Spleen (tissue), 11 donors: ENCODE results near the gene RHEX. TPM values are rescaled to one million over a fixed set of nuclear protein-coding genes. Genes with fewer than 3 reads are reported as not detected.

Source experiments
- DNase-seq: peaks from one replicate; pipeline ENCODE4 v3.0.0-alpha.2; 2020
- H3K27ac ChIP-seq, 8 donors: fragments of 200-600 bp; sonication (generic) in 7 of 8; 1 replicate in 4 of 8; 2 replicates in 4 of 8; pipeline versions ENCODE4 v1.5.0 to v1.8.0; 2016 to 2021; ENCODE audit warnings: inconsistent platforms in 4 of 8, mild to moderate bottlenecking in 4 of 8, moderate library complexity in 1 of 8
- H3K27me3 ChIP-seq, 7 donors: fragments of 200-600 bp; sonication (generic) in 6 of 7; replicated peaks in 1 of 7; 1 replicate in 4 of 7; 2 replicates in 3 of 7; pipeline versions ENCODE4 v1.5.0 to v1.8.0; 2016 to 2021; ENCODE audit warnings: inconsistent platforms in 3 of 7, mild to moderate bottlenecking in 1 of 7
- H3K36me3 ChIP-seq, 6 donors: fragments of 200-600 bp; sonication (generic) in 5 of 6; 1 replicate in 4 of 6; 2 replicates in 2 of 6; pipeline versions ENCODE4 v1.5.0 to v1.8.0; 2016 to 2021; ENCODE audit warnings: inconsistent platforms in 2 of 6
- H3K4me1 ChIP-seq, 6 donors: fragments of 200-600 bp; sonication (generic) in 5 of 6; 1 replicate in 3 of 6; 2 replicates in 3 of 6; pipeline versions ENCODE4 v1.5.0 to v1.8.0; 2016 to 2021; ENCODE audit warnings: inconsistent platforms in 3 of 6
- H3K4me3 ChIP-seq, 8 donors: fragments of 200-600 bp; sonication (generic) in 7 of 8; 1 replicate in 4 of 8; 2 replicates in 4 of 8; pipeline versions ENCODE4 v1.5.0 to v1.8.0; 2016 to 2021; ENCODE audit warnings: inconsistent platforms in 4 of 8, mild to moderate bottlenecking in 4 of 8, moderate library complexity in 2 of 8
- H3K9me3 ChIP-seq, 8 donors: fragments of 200-600 bp; sonication (generic) in 7 of 8; 1 replicate in 4 of 8; 2 replicates in 4 of 8; pipeline versions ENCODE4 v1.5.0 to v1.8.0; 2016 to 2021; ENCODE audit warnings: inconsistent platforms in 4 of 8
- POLR2A ChIP-seq, 3 donors: fragments of 450-650 bp; IDR thresholded peaks; one replicate each; pipeline ENCODE4 v1.5.1; 2017; ENCODE audit warnings: antibody characterized with exemption in 3 of 3, mild to moderate bottlenecking in 1 of 3
- POLR2AphosphoS5 ChIP-seq, 3 donors: sonication (generic); formaldehyde crosslinking; IDR thresholded peaks; one replicate each; pipeline ENCODE4 v1.5.1; 2017; ENCODE audit warnings: antibody characterized with exemption in 3 of 3
- WGBS, 5 donors: extraction: QIAGEN DNeasy Blood & Tissue Kit in 3 of 5; methylation state at CpG; one replicate each; pipeline versions ENCODE4 v1.1.5 to v1.1.7; 2013 to 2018; 5-methylcytosine and 5-hydroxymethylcytosine counted together
- intact Hi-C: fragments of 100-400 bp; cut with DNase I; formaldehyde crosslinking; loops from one replicate; pipeline ENCODE4 v1.15.0; 2023; ENCODE audit warnings: low total_unique reads
- polyA plus RNA-seq, 3 donors: library from polyadenylated mRNA; stranded (reverse); fragments of 200-250 nt; gene quantifications; one replicate each; pipeline ENCODE4 v1.2.1, GENCODE V29; 2013
- total RNA-seq, 7 donors: library from RNA; depleted of rRNA in 3 of 7; stranded (reverse); fragments of >200 nt in 3 of 7; fragmentation: NEBNext Ultra II Directional in 4 of 7; extraction: Animal tissue kit (Norgen Biotek cat#: 25700) in 4 of 7; gene quantifications; one replicate each; pipeline versions ENCODE4 v1.1.0 to v1.2.1, GENCODE V29; 2016 to 2021
- TF ChIP-seq, protein P1 (sequence below), 11 experiments: fragments of 200-600 bp in 7 of 11; fragments of 450-650 bp in 4 of 11; sonication (generic) in 4 of 11; IDR thresholded peaks in 8 of 11; conservative IDR thresholded peaks in 3 of 11; 1 replicate in 7 of 11; 2 replicates in 4 of 11; pipeline versions ENCODE4 v1.4.0 to v1.8.0; 2016 to 2021; ENCODE audit warnings: antibody characterized with exemption in 11 of 11, inconsistent platforms in 4 of 11, mild to moderate bottlenecking in 1 of 11
- donor health status: healthy with polysubstance abuse.
- donor health status: DM: no; HTN: no; CAD: no; lungs with moderate emphysema.
- donor health status: DM: no; HTN: no; CAD: no.
- donor health status: Bipolar disorder and iron deficiency.
- donor health status: healthy.
- donor health status: DM: no; HTN: no; CAD: no.
- donor health status: DM: yes; HTN: yes; CAD: no.

The RHEX gene
- total and polyA plus RNA-seq, 10 donors: 0.91 to 6.2 (median 2.4) TPM

DNA sequence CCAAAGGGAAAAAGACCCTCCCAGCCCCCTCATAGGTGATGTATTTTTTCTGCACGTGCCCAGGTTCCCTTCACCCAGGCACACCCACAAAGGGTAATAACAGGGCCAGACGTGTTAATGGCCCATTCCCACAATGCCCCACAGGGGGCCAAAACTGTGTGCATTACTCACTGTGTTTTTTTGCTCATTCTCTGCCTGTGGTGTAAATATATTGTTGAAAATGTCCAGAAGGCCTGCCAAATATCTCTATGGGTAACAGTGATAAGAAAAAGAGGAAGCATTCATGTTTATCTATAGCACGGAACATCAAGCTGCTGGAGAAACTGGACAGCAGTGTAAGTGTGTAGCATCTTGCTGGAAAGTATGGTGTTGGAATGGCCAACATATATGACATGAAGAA is 21.9 kb downstream of the RHEX start:
- intact Hi-C loops: no loop called here
- H3K27ac ChIP-seq: no peak overlapping the region
- H3K27me3 ChIP-seq: no peaks in the 10 kb centered on the region
- no peak for DNase-seq
- 33 to 52% (median 46%) methylated on average over 3 of the region's 3 CpGs for WGBS, 5 donors
- H3K36me3 ChIP-seq: no peaks in the 10 kb centered on the region
- TF ChIP-seq POLR2A (IDR thresholded peaks at IDR 0.05) (no peak), POLR2AphosphoS5 (IDR thresholded peaks at IDR 0.05) (no peak)
- TF ChIP-seq, protein P1, sequence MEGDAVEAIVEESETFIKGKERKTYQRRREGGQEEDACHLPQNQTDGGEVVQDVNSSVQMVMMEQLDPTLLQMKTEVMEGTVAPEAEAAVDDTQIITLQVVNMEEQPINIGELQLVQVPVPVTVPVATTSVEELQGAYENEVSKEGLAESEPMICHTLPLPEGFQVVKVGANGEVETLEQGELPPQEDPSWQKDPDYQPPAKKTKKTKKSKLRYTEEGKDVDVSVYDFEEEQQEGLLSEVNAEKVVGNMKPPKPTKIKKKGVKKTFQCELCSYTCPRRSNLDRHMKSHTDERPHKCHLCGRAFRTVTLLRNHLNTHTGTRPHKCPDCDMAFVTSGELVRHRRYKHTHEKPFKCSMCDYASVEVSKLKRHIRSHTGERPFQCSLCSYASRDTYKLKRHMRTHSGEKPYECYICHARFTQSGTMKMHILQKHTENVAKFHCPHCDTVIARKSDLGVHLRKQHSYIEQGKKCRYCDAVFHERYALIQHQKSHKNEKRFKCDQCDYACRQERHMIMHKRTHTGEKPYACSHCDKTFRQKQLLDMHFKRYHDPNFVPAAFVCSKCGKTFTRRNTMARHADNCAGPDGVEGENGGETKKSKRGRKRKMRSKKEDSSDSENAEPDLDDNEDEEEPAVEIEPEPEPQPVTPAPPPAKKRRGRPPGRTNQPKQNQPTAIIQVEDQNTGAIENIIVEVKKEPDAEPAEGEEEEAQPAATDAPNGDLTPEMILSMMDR (IDR thresholded peaks at IDR 0.05 in 8 of 11, conservative IDR thresholded peaks at IDR 0.05 in 3 of 11): no peak
- H3K9me3 ChIP-seq: no peaks in the 10 kb centered on the region
- peaks cover 0 to 5% (median 0%) of the 10 kb centered on the region in 6 donors for H3K4me1 ChIP-seq
- H3K4me3 ChIP-seq: no peak overlapping the region

DNA sequence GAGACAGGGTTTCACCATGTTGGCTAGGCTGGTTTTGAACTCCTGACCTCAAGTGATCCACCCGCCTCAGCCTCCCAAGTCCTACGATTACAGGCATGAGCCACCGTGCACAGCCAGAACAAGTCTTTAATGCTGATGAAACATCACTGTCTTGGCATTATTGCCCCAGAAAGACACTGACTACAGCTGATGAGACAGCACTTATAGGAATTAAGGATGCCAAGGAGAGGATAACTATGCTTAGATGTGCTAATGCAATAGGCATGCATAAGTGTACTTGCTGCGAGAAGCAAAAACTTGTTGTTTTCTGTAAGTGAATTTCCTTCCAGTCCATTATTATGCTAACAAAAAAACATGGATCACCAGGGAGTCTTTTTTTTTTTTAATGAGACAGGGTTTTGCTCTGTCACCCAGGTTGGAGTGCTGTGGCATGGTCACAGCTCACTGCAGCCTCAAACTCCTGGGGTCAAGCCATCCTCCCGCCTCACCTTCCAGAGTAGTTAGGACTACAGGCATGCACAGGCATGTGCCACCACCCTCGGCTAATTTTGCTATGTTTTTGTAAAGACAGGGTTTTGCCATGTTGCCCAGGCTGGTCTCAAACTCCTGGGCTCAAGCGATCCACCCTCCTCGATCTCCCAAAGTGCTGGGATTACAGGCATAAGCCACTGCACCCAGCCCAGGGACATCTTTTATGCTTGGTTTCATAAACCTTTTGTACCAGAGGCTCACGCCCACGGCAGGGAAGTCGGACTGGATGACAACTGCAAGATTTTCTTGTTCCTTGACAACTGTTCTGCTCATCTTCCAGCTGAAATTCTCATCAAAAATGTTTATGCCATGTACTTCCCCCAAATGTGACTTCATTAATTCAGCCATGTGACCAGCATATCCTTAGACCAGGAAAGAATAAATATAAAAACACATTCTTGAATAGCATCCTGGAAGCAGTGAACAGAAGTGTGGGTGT is 23.1 kb downstream of the RHEX start:
- TF ChIP-seq POLR2AphosphoS5 (IDR thresholded peaks at IDR 0.05) (no peak), POLR2A (IDR thresholded peaks at IDR 0.05) (no peak)
- TF ChIP-seq, protein P1 (IDR thresholded peaks at IDR 0.05 in 8 of 11, conservative IDR thresholded peaks at IDR 0.05 in 3 of 11): no peak
- H3K36me3 ChIP-seq: no peaks in the 10 kb centered on the region
- no peak overlapping the region for H3K27ac ChIP-seq
- no peak overlapping the region for H3K4me3 ChIP-seq
- 84 to 91% (median 84%) methylated on average over 11 of the region's 11 CpGs for WGBS, 5 donors
- no peaks in the 10 kb centered on the region for H3K27me3 ChIP-seq
- intact Hi-C loops: no loop called here
- H3K4me1 ChIP-seq: peaks cover 0 to 14% (median 0%) of the 10 kb centered on the region in 6 donors
- DNase-seq: no peak
- no peaks in the 10 kb centered on the region for H3K9me3 ChIP-seq

DNA sequence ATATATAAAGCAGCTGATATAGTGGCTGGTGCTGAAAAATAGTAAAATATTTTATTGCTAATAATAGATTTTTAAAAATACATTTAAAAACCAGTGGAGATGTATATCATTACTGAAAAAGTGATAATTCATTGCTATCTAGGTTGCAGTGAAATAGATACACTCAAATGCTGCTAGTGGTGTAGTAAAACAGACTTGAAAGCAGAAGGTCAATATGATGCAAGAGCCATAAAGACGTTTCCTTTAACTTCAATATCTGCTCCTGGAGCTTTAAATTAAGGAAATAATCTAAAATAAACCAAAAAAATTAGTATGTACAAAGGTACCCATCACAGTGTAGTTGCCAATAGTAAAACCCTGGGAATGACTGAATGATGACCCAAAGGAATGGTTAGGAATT is 26.2 kb downstream of the RHEX start:
- H3K9me3 ChIP-seq: no peaks in the 10 kb centered on the region
- H3K27me3 ChIP-seq: no peaks in the 10 kb centered on the region
- TF ChIP-seq, protein P1 (IDR thresholded peaks at IDR 0.05 in 8 of 11, conservative IDR thresholded peaks at IDR 0.05 in 3 of 11): no peak
- TF ChIP-seq POLR2AphosphoS5 (IDR thresholded peaks at IDR 0.05) (no peak), POLR2A (IDR thresholded peaks at IDR 0.05) (no peak)
- no peaks in the 10 kb centered on the region for H3K36me3 ChIP-seq
- H3K27ac ChIP-seq: no peak overlapping the region
- no peak for DNase-seq
- 26 to 71% (median 55%) methylated on average over 1 of the region's 1 CpG for WGBS, 5 donors
- H3K4me1 ChIP-seq: peaks cover 0 to 23% (median 0%) of the 10 kb centered on the region in 6 donors
- no peak overlapping the region for H3K4me3 ChIP-seq
- intact Hi-C loops: no loop called here
